GM21423 (cell line): ENCODE measurements around the gene SSNA1.

Experiments
- ATAC-seq: cut with Tn5 transposase; IDR thresholded peaks from one replicate; pipeline ENCODE4 v1.9.1; 2021; ENCODE audit warnings: mild to moderate bottlenecking, moderate library complexity; ENCODE audit not compliant: unreplicated experiment

The SSNA1 gene

DNA sequence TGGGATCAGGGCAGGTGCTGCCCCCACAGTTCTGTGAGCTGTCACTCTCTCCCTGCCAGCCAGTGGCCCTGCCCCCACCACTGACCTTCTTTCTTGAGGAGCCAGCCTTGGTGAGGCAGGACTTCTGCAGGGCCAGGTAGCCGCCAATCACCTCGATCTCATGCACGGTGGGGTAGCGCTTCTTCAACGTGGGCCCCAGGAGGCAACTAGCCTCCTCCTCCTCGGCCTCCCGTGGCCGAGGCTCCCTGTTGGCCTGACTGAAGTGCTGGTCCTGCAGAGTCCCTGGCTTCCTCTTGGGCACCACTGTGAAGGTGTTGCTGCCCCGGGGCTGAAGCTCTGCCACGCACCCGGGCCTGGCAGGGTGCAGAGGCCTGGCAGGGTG, 10.4 kb downstream of the SSNA1 start:
- ATAC-seq: no peak

DNA sequence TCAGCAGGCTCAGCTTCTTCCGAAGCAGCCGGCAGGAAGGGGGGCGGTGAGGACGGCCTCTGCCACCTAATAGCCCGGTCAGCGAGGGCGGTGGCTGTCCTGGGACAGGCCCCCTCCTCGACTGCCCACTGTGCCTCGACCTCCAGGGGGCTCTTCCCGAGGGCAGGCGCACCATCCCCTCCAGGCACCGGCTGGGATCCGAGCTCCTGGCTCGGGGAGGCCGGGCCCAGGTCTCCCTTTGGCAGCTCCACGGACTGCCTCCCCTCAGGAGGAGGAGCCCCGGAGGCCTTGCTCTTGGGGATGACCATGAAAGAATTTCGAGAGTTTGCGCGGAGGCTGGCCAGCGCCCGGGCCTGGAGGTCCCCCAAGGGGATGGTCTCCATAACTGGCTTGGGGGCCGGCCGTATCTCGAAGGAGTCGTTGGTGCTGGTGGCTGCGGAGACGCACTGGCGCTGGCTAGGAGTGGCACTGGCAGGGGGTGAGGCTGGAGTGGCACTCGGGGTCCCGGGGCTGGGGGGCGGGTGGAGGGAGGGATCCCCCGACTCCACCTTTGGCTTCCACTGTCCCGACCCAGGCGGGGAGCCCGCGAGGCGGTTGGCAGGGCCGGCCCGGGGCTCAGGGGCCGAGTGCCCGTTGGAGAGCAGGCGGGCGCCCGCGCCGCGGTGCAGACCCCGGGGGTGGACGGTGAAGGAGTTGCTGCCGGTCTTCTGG, 11.1 kb downstream of the SSNA1 start:
- no peak for ATAC-seq

DNA sequence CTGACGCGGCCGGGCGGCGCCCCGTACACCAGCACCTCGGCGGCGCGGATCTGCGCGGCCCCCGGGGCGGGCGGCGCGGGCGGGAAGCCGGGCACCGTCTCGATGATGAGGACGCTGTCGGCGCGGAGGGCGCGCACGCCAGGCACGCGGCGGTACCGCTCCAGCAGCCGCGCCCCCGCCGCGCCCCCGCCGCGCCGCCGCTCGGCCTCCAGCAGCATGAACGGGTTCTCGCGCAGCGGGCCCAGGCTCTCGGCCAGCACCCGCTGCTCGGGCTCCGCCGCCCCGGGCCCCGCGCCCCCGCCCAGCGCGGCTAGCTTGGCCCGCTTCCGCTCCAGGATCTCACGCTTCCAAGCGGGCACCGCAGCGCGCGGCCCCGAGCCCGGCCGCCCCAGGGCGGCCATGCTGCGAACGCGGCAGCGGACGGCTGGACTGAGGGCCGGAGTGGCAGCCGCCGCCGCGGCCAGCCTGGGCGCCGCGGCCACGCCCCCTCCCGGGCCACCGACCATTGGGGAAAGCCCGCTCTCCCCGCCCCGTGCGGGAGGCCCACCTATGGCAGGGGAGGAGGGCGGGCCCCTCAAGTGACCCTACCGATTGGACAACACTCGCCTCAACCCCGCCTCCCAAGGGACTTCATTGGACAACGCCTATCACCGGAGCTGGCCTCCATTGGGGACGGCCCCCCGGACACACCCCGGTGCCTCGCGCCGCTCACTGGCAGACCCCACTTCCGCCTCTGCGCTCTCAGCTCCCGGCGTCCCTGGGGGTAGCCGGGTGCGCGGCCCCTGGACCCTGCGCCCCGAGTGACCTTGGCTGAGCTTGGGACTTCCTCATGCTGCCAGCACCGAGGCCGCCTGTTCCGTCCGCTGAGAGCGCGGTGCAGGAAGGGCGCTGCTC, 12.1 kb downstream of the SSNA1 start, which contains the start of gene TPRN:
Gene TPRN (minus strand): TSS at position 431 of the 894 bp plus-strand sequence. CDS start 30 bp downstream, at position 401.
- peak; percentile 82 for ATAC-seq

DNA sequence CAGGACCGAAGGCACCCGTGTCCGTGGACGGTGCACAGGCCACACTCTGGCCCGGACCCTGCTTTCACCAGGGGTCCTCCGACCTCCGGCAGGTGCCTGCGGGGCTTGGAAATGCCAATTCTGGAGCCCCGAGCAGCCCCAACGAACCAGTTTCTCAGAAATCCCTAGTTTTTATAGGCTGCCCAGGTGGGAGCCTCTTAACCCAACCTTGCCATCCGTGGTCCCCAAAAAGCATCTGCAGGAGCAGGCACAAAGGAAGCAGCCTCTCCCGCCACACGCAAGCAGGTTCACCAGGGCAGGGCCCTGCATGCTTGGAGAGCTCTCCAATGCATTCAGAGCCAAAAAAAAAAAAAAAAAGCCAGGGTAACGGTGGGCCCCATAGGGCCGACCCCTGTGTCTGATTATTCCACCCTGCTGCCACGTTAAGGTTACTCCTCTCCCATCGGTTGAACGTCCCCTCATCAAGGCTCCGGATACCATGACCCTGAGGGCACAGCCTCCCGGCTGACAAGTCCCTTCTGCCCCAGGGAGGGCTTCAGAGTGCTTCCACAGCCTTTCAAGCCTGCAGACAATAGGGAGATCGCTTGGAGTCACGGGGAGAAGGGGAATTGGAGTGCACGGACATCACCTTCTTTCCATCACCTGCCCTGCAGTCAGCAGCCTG, 12.9 kb downstream of the SSNA1 start:
- no peak for ATAC-seq

DNA sequence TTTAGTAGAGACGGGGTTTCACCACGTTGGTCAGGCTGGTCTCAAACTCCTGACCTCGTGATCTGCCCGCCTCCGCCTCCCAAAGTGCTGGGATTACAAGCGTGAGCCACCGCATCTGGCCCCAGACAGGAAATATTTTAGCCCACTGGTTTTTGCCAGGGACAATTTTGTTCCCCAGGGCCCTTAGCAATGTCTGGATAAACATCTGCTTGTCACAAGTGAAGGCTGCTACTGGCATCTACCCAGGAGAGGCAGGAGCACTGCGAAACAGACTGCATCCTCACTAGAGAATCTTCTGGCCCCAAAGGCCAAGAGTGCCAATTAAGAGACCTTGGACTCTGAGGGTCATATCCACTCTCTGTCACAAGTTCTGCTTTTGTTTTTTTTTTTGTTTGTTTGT, 14.5 kb downstream of the SSNA1 start:
- ATAC-seq: no peak

DNA sequence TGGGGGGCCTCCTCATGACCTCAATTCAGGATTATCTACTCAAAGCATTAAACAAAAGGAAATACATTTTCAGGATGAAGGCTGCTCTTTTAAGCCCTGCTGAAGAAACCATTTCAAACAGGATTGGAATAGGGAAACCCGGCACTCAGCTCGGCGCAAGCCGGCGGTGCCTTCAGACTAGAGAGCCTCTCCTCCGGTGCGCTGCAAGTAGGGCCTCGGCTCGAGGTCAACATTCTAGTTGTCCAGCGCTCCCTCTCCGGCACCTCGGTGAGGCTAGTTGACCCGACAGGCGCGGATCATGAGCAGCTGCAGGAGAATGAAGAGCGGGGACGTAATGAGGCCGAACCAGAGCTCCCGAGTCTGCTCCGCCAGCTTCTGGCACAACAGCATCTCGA, 16.3 kb downstream of the SSNA1 start:
- no peak for ATAC-seq

DNA sequence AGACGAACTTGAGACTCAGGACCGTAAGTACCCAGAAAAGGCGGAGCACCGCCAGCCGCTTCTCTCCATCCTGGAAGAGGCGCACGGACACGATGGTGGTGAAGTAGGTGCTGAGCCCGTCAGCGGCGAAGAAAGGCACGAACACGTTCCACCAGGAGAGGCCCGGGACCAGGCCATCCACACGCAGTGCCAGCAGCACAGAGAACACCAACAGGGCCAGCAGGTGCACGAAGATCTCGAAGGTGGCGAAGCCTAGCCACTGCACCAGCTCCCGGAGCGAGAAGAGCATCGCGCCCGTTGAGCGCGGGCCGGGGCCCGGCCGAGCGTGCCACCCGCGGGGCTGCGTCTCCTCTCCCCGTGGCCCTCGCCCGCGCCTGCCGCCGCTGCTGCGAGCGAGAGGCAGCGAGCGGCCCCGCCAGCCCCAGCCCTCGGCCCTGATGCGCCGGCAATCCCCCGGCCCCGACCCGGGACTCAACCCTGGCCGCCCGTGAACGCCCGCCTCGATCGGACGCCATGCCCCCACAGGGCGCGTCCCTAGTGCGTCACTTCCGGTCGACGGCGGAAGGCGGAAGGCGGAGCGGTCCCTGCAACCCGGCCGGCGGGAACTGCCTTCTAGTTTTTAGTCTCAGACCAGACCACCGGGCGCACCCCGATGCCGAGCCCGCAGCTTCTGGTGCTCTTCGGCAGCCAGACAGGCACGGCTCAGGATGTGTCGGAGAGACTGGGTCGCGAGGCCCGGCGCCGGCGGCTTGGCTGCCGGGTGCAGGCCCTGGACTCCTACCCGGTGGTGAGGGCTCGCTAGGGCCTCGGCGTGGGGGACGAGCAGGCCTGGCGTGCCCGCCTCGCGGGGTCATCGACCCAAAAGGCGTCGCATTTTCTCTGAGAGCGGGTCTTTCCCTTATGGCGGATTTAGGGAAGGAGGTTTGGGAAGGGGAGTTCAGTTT, 16.9 kb downstream of the SSNA1 start, which contains the start of the genes NDOR1 and TMEM203:
Gene NDOR1 (plus strand): TSS at position 575 of the 944 bp plus-strand sequence. CDS start 78 bp downstream, at position 653.
Gene TMEM203 (minus strand): TSS at position 523 of the 944 bp plus-strand sequence. CDS start 234 bp downstream, at position 289.
- peak; percentile 39 for ATAC-seq

DNA sequence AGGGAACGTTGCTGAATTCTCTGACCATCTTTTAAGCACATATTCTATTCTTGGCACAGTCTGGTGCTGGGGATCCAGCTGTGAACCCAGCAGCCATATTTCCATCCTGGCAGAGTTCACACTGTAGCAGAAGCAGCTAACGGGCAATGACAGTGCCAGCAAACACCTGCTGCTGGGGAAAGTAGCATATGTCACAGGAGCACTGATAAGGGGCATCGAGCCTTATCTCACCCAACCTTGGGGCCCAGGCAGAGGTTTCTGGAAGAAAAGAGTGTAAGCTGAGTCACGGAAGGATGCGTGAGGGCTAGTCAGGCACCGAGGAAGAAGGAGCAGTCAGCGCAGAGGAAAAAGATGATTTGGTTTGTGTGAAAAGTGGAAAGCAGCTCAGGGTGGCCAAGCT, 18.1 kb downstream of the SSNA1 start:
- no peak for ATAC-seq

DNA sequence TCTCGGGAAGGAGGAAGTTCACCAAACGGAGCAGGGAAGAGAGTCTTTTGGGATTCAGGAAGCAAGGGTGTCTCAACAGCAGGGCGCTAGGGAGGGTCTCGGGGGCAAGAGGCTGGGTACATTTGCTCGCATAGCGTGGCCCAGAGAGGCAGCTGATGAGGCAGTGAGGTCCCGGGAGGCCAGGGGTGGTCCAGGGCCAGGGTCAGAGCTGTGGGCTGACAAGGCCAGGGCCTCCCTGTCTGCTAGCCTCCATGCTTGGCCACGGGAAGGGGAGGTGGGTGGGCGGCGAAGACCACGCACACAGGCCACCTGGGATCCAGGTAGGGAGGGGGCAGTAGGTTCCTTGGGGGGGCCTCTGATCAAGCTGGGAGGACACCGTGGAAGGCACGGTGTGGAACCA, 23.1 kb downstream of the SSNA1 start:
- no peak for ATAC-seq

DNA sequence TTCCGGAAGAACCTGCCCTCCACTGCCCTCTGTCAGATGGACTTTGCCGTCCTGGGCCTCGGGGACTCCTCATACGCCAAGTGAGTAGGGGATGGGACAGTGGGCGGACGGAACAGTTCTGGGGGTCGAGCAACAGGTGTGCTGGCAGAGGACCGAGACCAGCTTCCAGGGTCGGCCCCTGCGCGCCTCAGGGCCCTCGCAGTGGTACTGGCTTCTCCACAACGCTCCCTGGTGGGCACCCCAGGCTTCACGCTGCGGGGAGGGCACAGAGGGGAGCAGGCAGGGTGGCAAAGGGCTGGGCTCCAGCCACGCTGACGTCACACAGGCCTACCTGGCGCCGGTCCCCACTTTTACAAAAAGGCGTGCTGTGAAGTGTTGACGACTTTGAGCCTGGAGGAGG, 24.0 kb downstream of the SSNA1 start:
- ATAC-seq: no peak

DNA sequence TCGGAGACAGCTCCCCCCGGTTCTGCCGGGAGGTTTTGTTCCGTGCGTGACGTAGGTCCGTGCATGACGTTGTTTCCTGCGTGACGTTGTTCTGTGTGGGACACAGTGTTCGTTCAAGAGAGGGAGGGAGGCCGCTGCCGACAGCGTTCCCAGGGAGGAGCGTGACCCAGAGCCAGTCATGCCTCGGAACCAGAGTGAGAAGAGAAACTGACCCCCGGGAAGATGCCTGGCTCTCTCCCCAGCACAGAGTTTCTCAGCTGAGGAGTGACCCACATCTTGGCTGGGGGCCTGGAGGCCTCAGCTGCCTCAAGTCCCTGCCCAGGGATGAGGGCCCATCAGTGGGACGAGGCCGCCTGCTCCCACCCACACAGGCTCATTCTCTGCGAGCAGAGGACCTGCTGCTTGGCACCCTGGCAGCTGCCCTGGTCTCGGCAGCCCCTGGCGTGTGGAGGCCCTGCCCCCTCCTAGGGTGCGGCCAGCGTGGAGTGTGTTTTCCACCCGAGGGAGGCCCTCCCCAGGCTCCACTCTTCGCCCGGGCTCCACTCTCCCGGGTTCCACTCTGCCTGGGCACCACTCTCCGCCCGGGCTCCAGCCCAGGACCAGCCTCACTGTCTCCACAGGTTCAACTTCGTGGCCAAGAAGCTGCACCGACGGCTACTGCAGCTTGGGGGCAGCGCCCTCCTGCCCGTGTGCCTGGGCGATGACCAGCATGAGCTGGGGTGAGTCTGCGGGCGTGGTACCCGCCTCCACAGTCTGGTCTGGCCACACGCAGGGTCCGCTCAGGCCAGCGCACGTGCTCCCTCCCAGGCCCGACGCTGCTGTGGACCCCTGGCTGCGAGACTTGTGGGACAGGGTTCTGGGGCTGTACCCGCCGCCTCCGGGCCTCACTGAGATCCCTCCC, 24.9 kb downstream of the SSNA1 start:
- no peak for ATAC-seq

DNA sequence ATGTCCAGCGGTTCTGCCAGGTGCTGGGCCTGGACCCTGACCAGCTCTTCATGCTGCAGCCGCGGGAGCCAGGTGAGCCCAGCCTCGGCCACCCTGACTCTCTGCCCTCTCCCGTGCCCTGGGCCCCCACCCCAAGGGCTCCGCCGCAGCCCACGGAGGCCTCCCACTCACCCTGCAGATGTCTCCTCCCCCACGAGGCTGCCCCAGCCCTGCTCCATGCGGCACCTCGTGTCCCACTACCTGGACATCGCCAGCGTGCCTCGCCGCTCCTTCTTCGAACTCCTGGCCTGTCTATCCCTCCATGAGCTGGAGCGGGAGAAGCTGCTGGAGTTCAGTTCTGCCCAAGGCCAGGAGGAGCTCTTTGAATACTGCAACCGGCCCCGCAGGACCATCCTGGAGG, 26.1 kb downstream of the SSNA1 start:
- no peak for ATAC-seq

DNA sequence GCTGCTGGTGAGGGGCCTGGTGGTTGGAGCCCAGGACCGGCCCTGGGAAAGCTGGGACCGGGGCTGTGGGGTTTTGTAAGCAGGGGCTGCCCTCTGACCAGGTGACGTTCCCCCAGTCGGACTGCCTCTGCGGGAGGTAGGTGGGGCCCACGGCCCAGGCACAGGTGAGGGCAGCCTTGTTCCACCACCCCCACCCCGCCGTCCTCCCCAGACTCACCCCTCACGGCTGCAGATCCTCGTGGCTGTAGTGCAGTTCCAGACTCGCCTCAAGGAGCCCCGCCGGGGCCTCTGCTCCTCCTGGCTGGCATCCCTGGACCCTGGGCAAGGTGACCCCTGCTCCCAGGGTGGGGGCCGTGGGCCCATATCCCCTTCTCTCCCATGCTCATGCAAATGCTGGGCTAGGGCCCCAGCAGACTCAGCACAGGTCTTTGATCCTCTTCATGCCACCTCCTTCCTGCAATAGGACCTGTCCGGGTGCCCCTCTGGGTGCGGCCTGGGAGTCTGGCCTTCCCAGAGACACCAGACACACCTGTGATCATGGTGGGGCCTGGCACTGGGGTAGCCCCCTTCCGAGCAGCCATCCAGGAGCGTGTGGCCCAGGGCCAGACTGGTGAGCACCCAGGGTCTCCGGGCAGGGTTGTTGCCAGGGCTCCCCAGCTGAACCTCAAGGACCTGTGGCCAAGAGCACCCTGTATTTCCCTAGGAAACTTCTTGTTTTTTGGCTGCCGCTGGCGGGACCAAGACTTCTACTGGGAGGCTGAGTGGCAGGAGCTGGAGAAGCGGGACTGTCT, 26.9 kb downstream of the SSNA1 start:
- ATAC-seq: no peak

DNA sequence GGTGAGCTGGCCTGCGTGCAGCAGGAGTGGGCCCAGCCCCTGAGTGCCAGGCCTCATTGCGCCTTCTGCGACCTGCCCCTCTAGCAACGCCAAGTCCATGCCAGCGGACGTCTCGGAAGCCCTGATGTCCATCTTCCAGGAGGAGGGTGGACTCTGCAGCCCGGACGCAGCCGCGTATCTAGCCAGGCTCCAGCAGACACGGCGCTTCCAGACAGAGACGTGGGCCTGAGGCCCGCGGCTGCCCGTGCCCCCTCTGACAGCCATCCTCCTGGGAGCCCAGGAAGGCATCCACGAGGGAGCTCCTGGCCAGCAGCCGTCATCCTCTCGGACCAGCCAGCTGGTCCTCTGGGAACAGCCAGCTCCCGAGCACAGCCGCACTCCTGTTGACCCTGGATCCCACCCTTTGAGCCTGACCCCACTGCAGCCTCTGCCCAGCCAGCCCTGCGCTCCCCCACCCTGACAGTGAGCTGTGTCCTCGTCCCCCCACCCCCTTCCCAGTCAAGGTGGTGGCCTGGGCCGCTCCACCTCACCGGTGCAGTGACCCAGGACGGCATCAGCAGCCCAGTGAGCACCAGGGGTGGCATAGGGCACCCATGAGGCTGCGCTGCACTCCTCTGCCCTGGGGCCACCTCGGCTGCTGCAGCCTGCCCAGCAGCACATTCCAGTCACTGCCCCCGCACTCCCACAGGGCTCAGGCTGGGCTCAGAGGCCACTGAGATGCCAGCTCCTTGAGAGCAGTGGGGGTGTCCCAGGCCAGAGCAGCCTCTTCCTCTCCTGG, 27.9 kb downstream of the SSNA1 start:
- no peak for ATAC-seq

DNA sequence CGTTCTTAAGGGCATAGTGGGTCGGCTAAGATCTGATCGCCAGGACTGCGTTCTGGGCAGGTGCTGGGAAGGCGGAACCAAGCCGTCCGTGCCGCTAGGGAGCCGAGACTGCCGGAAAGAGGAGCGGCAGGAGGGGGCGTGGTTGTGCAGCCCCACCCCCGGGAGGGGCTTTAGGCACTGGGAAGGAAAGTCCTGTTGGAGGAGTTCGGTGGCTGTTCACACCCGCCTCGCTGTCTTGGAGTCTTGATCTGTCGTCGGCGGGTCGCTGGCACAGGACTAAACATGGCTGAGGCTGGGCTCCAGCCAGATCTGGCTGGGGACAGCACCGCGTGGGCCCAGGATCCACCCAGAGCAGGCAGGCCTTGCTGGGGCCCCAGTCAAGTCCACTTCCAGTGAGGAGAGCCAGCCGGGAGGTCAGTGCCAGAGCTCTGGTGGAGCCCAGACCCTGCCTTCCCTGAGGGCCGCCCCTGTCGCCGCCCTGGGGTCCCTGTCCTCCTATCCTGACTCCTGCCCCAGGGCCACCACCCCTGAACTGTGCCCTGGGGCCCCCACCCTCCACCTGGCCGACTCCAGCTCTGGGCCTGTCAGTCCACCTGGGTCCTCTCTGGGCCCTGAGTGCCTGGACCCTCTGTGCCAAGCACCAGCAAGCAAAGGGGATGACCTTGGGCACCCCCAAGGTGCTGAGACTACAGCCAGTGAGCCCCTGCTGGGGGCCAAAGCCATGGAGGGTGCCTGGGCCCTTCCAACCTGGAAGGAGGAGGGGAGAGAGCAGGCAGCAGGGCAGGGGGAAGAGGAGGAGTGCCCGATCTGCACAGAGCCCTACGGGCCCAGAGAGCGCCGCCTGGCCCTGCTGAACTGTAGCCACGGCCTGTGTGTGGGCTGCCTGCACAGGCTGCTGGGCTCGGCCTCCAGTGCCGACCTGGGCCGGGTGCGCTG, 29.1 kb downstream of the SSNA1 start:
- no peak for ATAC-seq

DNA sequence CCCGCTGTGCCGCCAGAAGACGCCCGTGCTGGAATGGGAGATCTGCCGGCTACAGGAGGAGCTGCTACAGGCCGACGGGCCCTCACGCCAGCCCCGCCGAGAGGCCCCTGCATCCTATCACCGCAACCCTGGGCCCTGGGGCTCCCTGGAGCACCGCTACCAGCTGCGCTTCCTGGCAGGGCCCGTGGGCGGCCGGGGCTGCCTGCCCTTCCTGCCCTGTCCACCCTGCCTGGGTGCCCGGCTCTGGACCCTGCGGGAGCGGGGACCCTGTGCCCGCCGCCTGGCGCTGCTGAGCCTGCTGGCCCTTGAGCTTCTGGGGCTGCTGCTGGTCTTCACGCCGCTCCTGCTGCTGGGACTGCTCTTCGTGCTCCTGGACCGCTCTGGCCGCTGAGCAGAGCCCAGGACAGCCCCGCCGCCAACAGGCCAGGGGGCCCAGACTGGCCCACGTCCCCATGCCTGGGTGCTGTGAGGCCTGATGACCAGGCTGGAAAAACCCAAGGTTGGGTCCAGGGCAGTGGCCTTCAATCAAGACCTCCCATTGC, 29.8 kb downstream of the SSNA1 start:
- no peak for ATAC-seq
